Endothelial cell of umbilical vein (primary cell): Measurements from ENCODE around the gene ARHGAP20. TPM values are rescaled to one million over a fixed set of nuclear protein-coding genes. Genes with fewer than 3 reads are reported as not detected.
A peak's percentile ranks its signal among the peaks of the same experiment; 100 is the strongest.

Experiments
- BruUV-seq: library from RNA; stranded (reverse); fragments of 400-500 nt; replicated peaks from 2 replicates; lab custom pipeline; 2021; lab: Mats Ljungman, UMichigan
- CTCF ChIA-PET: fragments of 300-600, 350-600 bp; sonication (Branson Sonifier 250); formaldehyde crosslinking; loops from one replicate; lab custom pipeline; 2021; ENCODE audit warnings: antibody characterized with exemption, inconsistent platforms; lab: Charles Lee
- POLR2A ChIA-PET: fragments of 300-600, 350-600 bp; sonication (Branson Sonifier 250); formaldehyde crosslinking; loops from one replicate; lab custom pipeline; 2021; ENCODE audit warnings: antibody characterized with exemption, inconsistent platforms; lab: Charles Lee
- DNase-seq: peaks from one replicate; pipeline ENCODE4 v3.0.0-alpha.2; 2011; ENCODE audit warnings: low read depth, low spot score
- FAIRE-seq: peaks from 2 replicates; lab custom pipeline; 2011; peaks lifted over from hg19 to GRCh38; lab: Jason Lieb, UNC
- H2AFZ ChIP-seq: 2 replicates; pipeline ENCODE4 v1.6.0; 2012; ENCODE audit warnings: low read depth, low read length, control low read depth, inconsistent platforms
- H3K27ac ChIP-seq: 2 replicates; pipeline ENCODE4 v1.5.1; 2011; ENCODE audit warnings: low read depth, mild to moderate bottlenecking, control low read depth, low read length, moderate library complexity; ENCODE audit not compliant: insufficient read depth
- H3K27me3 ChIP-seq, 2 experiments: 2 replicates each; pipeline versions ENCODE4 v1.6.0 to v1.6.1; 2011; ENCODE audit warnings: low read length in 2 of 2, mixed read lengths in 1 of 2; ENCODE audit not compliant: control insufficient read depth in 2 of 2, insufficient read depth in 2 of 2
- H3K36me3 ChIP-seq, 2 experiments: 2 replicates in 1 of 2; 3 replicates in 1 of 2; pipeline ENCODE4 v1.5.1; 2011; ENCODE audit warnings: low read length in 2 of 2, mild to moderate bottlenecking in 1 of 2, moderate library complexity in 1 of 2; ENCODE audit not compliant: control insufficient read depth in 2 of 2, insufficient read depth in 2 of 2; ENCODE audit errors: extremely low read depth in 1 of 2
- H3K4me1 ChIP-seq: 3 replicates; pipeline ENCODE4 v1.5.1; 2011; ENCODE audit warnings: mild to moderate bottlenecking, low read length; ENCODE audit not compliant: control insufficient read depth, insufficient read depth; ENCODE audit errors: extremely low read depth
- H3K4me2 ChIP-seq: 2 replicates; pipeline ENCODE4 v1.6.1; 2011; ENCODE audit warnings: low read length, control low read depth, mixed read lengths; ENCODE audit not compliant: insufficient read depth
- H3K4me3 ChIP-seq, 3 experiments: fragments of 200-600 bp in 1 of 3; sonication (generic), shearing (Covaris generic) in 1 of 3; replicated peaks in 1 of 3; 2 replicates each; pipeline ENCODE4 v1.5.1; 2011 to 2016; ENCODE audit warnings: control low read depth in 3 of 3, low read length in 3 of 3, mild to moderate bottlenecking in 2 of 3, inconsistent platforms in 1 of 3, low read depth in 1 of 3, moderate library complexity in 1 of 3; ENCODE audit not compliant: insufficient read depth in 1 of 3
- H3K79me2 ChIP-seq: 2 replicates; pipeline ENCODE4 v1.6.0; 2012; ENCODE audit warnings: low read length, inconsistent platforms; ENCODE audit not compliant: control insufficient read depth, insufficient read depth
- H3K9ac ChIP-seq: replicated peaks from 2 replicates; pipeline ENCODE3; 2011; ENCODE audit warnings: low read length, control low read depth; ENCODE audit not compliant: insufficient read depth; ENCODE audit errors: extremely low read depth
- H3K9me1 ChIP-seq: replicated peaks from 3 replicates; pipeline ENCODE4 v1.6.0; 2011; ENCODE audit warnings: mild to moderate bottlenecking, low read length; ENCODE audit not compliant: control insufficient read depth, insufficient read depth; ENCODE audit errors: extremely low read depth
- H3K9me3 ChIP-seq: replicated peaks from 2 replicates; pipeline ENCODE4 v1.5.1; 2012; ENCODE audit warnings: low read length, inconsistent platforms; ENCODE audit not compliant: control insufficient read depth, insufficient read depth
- H4K20me1 ChIP-seq: replicated peaks from 2 replicates; pipeline ENCODE3; 2011; ENCODE audit warnings: mild to moderate bottlenecking, low read length; ENCODE audit not compliant: control insufficient read depth, insufficient read depth; ENCODE audit errors: extremely low read depth
- EZH2 ChIP-seq: IDR thresholded peaks from 2 replicates; pipeline ENCODE4 v1.6.1; 2012; ENCODE audit warnings: borderline replicate concordance, low read depth, mild to moderate bottlenecking, moderate library complexity, low read length, inconsistent platforms; ENCODE audit not compliant: severe bottlenecking
- FOS ChIP-seq: IDR thresholded peaks from 2 replicates; pipeline ENCODE4 v1.6.1; 2011; ENCODE audit warnings: mild to moderate bottlenecking, low read length, moderate library complexity, borderline replicate concordance; ENCODE audit not compliant: insufficient read depth
- GATA2 ChIP-seq: IDR thresholded peaks from 2 replicates; pipeline ENCODE4 v1.7.0; 2011; ENCODE audit warnings: low read depth, mild to moderate bottlenecking, moderate library complexity, mixed read lengths, low read length; ENCODE audit not compliant: insufficient read length, insufficient read depth
- JUN ChIP-seq: IDR thresholded peaks from 2 replicates; pipeline ENCODE4 v1.6.1; 2011; ENCODE audit warnings: borderline replicate concordance, low read depth; ENCODE audit not compliant: insufficient read length, insufficient read depth
- MYC ChIP-seq: IDR thresholded peaks from one replicate; pipeline ENCODE4 v1.6.1; 2011; ENCODE audit warnings: mild to moderate bottlenecking, low read depth, low read length
- POLR2A ChIP-seq: IDR thresholded peaks from 2 replicates; pipeline ENCODE4 v1.6.1; 2012; ENCODE audit warnings: low read depth, mild to moderate bottlenecking, control low read depth, low read length
- POLR2AphosphoS5 ChIP-seq: IDR thresholded peaks from 2 replicates; pipeline ENCODE4 v1.6.1; 2012; ENCODE audit warnings: low read depth, mild to moderate bottlenecking, control low read depth, low read length, moderate library complexity; ENCODE audit not compliant: insufficient read depth
- dilution Hi-C: fragments of 300-500 bp; cut with MboI; formaldehyde crosslinking; loops from one replicate; pipeline ENCODE4 v1.15.0; 2019; ENCODE audit warnings: low sequenced_read_pairs; ENCODE audit not compliant: extremely low pct_ligation_motif_present
- intact Hi-C: fragments of 100-400 bp; cut with micrococcal nuclease; formaldehyde crosslinking; loops from one replicate; pipeline ENCODE4 v1.10.0; 2022
- polyA plus RNA-seq, 4 experiments: library from polyadenylated mRNA; depleted of rRNA in 3 of 4; stranded (reverse) in 3 of 4; unstranded in 1 of 4; fragments of >200 nt; gene quantifications; 2 replicates each; pipeline versions ENCODE4 v1.2.1 to v1.2.3, GENCODE V29; 2011 to 2012; ENCODE audit warnings: missing spikeins in 1 of 4
- total RNA-seq: library from RNA; stranded (reverse); gene quantifications from 2 replicates; pipeline ENCODE4 v1.2.3, GENCODE V29; 2021
- TF ChIP-seq, protein P1 (sequence below): IDR thresholded peaks from 2 replicates; pipeline ENCODE4 v1.6.1; 2011; ENCODE audit not compliant: insufficient read depth, insufficient read length
- TF ChIP-seq, protein P2 (sequence below), 2 donors: IDR thresholded peaks; 1 replicate in 1 of 2; 2 replicates in 1 of 2; pipeline ENCODE4 v1.5.1; 2011; ENCODE audit warnings: low read length in 2 of 2, mild to moderate bottlenecking in 2 of 2, moderate library complexity in 2 of 2, control low read depth in 1 of 2, inconsistent platforms in 1 of 2, low read depth in 1 of 2; ENCODE audit not compliant: insufficient read depth in 1 of 2; ENCODE audit errors: extremely low read depth in 1 of 2

The ARHGAP20 gene
- total and polyA plus RNA-seq, 2 donors (not counting 3 experiments of a cell fraction or from before 2014, with no cell fraction given), result 0.51 to 1.1 TPM

DNA sequence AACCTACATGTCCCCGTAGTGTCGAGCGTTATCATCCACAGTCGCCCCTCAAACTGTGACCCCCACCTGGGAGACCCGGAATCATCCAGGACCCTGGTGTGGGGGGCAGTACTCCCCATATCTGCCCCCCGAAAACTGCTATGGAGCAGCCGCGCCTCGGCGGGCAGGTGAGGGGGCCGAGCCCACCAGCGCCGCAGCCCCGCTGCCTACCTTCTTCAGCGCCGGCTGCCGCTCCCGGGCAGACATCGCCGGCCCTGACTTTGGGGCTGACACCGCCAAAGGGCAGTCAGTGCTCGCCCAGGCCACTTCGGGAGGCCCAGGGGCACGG, 825 bp downstream of the ARHGAP20 start:
- H3K4me1 ChIP-seq, result peaks cover 21% of the 10 kb centered on the region
- H3K4me2 ChIP-seq, result peak overlapping the region; percentile 72
- BruUV-seq, result no TSS peak
- dilution Hi-C loops, result no loop called here
- H3K27ac ChIP-seq, result no peak overlapping the region
- no peaks in the 10 kb centered on the region for H4K20me1 ChIP-seq
- H3K9me3 ChIP-seq, result no peaks in the 10 kb centered on the region
- H3K4me3 ChIP-seq, result peak overlapping the region; percentile 41 to 55 (median 55)
- H3K9me1 ChIP-seq, result no peaks in the 10 kb centered on the region
- H3K27me3 ChIP-seq, result no peaks in the 10 kb centered on the region
- no peaks in the 10 kb centered on the region for H3K79me2 ChIP-seq
- no peak for TF ChIP-seq POLR2AphosphoS5
- TF ChIP-seq JUN, result no peak
- no peak for TF ChIP-seq EZH2
- no peak for TF ChIP-seq GATA2
- TF ChIP-seq, protein P1, sequence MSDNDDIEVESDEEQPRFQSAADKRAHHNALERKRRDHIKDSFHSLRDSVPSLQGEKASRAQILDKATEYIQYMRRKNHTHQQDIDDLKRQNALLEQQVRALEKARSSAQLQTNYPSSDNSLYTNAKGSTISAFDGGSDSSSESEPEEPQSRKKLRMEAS, result no peak
- no peak for TF ChIP-seq FOS
- TF ChIP-seq, protein P2, sequence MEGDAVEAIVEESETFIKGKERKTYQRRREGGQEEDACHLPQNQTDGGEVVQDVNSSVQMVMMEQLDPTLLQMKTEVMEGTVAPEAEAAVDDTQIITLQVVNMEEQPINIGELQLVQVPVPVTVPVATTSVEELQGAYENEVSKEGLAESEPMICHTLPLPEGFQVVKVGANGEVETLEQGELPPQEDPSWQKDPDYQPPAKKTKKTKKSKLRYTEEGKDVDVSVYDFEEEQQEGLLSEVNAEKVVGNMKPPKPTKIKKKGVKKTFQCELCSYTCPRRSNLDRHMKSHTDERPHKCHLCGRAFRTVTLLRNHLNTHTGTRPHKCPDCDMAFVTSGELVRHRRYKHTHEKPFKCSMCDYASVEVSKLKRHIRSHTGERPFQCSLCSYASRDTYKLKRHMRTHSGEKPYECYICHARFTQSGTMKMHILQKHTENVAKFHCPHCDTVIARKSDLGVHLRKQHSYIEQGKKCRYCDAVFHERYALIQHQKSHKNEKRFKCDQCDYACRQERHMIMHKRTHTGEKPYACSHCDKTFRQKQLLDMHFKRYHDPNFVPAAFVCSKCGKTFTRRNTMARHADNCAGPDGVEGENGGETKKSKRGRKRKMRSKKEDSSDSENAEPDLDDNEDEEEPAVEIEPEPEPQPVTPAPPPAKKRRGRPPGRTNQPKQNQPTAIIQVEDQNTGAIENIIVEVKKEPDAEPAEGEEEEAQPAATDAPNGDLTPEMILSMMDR (IDR thresholded peaks at IDR 0.05; ENCODE audit: extremely low read depth in 1 of 2, insufficient read depth in 1 of 2, low read depth in 1 of 2, low read length in 2 of 2), result no peak
- no peak for TF ChIP-seq POLR2A
- TF ChIP-seq MYC, result no peak
- no peaks in the 10 kb centered on the region for H3K36me3 ChIP-seq
- DNase-seq (no peak), FAIRE-seq (no peak)
- CTCF ChIA-PET, result no interaction called here
- peak overlapping the region; percentile 94 for H2AFZ ChIP-seq
- intact Hi-C loops, result loop anchor here (5.0 to 10.0 kb wide), 7 partner anchors 66 to 1824 kb away; no protein-coding TSS in a partner anchor
- POLR2A ChIA-PET, result no interaction called here
- peak overlapping the region; percentile 13 for H3K9ac ChIP-seq
